Breast epithelium (tissue), 3 donors: ENCODE results near the gene UBE2Q1.

ENCODE experiments used
- CTCF ChIP-seq, 3 donors: fragments of 450-650 bp; IDR thresholded peaks; one replicate each; pipeline ENCODE4 v1.5.1; 2016 to 2017; ENCODE audit warnings: antibody characterized with exemption in 3 of 3, mild to moderate bottlenecking in 3 of 3, moderate library complexity in 3 of 3
- POLR2AphosphoS5 ChIP-seq, 3 donors: sonication (generic); formaldehyde crosslinking; IDR thresholded peaks; one replicate each; pipeline ENCODE4 v1.6.1; 2017; ENCODE audit warnings: antibody characterized with exemption in 3 of 3

- TF ChIP-seq POLR2AphosphoS5 (IDR thresholded peaks at IDR 0.05) (peak in 1 of 3 donors; percentile 68), CTCF (IDR thresholded peaks at IDR 0.05) (no peak)
Measured at GRCh38 chr1:154501423-154502065, 56.9 kb downstream of the UBE2Q1 start.
